BE2C (cell line): ENCODE measurements around the gene ZNF516.

Experiments
- DNase-seq: peaks from one replicate; pipeline ENCODE4 v3.0.0-alpha.2; 2020
- H3K27me3 ChIP-seq: fragments of 250-450 bp; sonication (Bioruptor Pico); 2 replicates; pipeline ENCODE4 v1.5.1; 2020; ENCODE audit warnings: mild to moderate bottlenecking
- H3K36me3 ChIP-seq: fragments of 250-450 bp; sonication (Bioruptor Pico); 2 replicates; pipeline ENCODE4 v1.5.1; 2020; ENCODE audit warnings: mild to moderate bottlenecking
- H3K4me1 ChIP-seq: fragments of 250-450 bp; sonication (Bioruptor Pico); 2 replicates; pipeline ENCODE4 v1.5.1; 2020
- H3K4me3 ChIP-seq: 2 replicates; pipeline ENCODE4 v1.5.1; 2011; ENCODE audit warnings: low read depth, low read length
- H3K9me3 ChIP-seq: fragments of 250-450 bp; sonication (Bioruptor Pico); 2 replicates; pipeline ENCODE4 v1.5.1; 2020
- TF ChIP-seq, protein P1 (sequence below): IDR thresholded peaks from 2 replicates; pipeline ENCODE4 v1.5.1; 2012; ENCODE audit warnings: mild to moderate bottlenecking, low read depth, low read length

Gene ZNF516

DNA sequence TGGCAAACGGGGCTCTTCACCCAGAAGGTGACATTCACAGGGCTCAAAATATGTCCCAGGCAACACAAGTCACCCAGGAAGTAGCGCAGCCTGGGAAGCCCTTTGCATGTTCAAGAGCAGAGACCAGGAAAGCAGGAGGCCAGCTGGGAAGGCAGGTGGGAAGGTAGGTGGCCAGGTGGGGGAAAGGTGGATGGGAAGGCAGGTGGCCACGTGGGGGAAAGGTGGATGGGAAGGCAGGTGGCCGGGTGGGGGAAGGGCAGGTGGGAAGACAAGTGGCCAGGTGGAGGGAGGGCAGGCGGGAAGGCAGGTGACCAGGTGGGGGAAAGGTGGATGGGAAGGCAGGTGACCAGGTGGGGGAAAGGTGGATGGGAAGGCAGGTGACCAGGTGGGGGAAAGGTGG is 102.7 kb downstream of the ZNF516 start:
- Histone ChIP-seq H3K36me3 (no peaks in the 10 kb centered on the region), H3K4me3 (no peak overlapping the region), H3K9me3 (no peaks in the 10 kb centered on the region), H3K4me1 (no peaks in the 10 kb centered on the region), H3K27me3 (no peaks in the 10 kb centered on the region)
- DNase-seq: no peak
- TF ChIP-seq, protein P1, sequence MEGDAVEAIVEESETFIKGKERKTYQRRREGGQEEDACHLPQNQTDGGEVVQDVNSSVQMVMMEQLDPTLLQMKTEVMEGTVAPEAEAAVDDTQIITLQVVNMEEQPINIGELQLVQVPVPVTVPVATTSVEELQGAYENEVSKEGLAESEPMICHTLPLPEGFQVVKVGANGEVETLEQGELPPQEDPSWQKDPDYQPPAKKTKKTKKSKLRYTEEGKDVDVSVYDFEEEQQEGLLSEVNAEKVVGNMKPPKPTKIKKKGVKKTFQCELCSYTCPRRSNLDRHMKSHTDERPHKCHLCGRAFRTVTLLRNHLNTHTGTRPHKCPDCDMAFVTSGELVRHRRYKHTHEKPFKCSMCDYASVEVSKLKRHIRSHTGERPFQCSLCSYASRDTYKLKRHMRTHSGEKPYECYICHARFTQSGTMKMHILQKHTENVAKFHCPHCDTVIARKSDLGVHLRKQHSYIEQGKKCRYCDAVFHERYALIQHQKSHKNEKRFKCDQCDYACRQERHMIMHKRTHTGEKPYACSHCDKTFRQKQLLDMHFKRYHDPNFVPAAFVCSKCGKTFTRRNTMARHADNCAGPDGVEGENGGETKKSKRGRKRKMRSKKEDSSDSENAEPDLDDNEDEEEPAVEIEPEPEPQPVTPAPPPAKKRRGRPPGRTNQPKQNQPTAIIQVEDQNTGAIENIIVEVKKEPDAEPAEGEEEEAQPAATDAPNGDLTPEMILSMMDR: no peak

DNA sequence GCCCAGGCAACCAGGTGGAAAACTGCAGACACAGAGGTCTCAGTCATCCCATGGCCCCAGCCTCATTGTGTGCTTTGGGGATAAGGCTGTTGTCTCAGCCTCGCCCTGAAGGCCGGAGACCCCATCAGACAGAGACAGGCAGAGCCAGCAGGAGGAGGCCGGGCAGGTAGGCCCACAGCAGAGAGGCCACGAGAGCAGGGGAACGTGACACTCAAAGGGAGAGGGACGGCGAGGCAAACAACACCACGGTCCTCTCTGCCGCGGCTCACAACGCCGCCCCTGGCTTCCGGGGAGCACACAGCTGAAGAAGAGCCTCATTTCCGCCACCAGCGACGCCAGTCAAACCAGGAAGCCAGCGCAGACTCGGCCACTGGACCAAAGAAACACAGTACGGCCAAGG is 103.3 kb downstream of the ZNF516 start:
- H3K4me3 ChIP-seq: no peak overlapping the region
- TF ChIP-seq, protein P1: no peak
- DNase-seq: no peak
- no peaks in the 10 kb centered on the region for H3K4me1 ChIP-seq
- no peaks in the 10 kb centered on the region for H3K27me3 ChIP-seq
- no peaks in the 10 kb centered on the region for H3K36me3 ChIP-seq
- H3K9me3 ChIP-seq: no peaks in the 10 kb centered on the region

DNA sequence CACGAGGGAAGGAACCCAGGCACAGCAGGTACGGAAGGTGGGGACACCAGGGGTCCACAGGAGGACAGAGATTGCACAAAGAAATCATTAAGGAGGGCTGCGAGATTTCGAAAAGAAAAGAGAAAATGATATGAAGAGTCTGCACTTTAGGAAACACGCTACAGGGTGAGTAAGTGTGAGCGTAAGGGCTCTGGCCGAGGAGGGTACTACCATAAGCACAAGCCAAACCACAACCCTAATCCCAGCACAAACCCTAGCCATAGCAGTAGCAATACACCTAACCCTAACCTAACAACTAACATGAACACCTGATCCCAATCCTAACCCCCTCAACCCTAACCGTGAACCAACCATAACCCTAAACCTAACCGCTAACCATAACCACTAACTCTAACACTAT is 104.0 kb downstream of the ZNF516 start:
- TF ChIP-seq, protein P1: no peak
- no peaks in the 10 kb centered on the region for H3K4me1 ChIP-seq
- DNase-seq: no peak
- H3K4me3 ChIP-seq: no peak overlapping the region
- H3K9me3 ChIP-seq: no peaks in the 10 kb centered on the region
- no peaks in the 10 kb centered on the region for H3K27me3 ChIP-seq
- H3K36me3 ChIP-seq: no peaks in the 10 kb centered on the region

DNA sequence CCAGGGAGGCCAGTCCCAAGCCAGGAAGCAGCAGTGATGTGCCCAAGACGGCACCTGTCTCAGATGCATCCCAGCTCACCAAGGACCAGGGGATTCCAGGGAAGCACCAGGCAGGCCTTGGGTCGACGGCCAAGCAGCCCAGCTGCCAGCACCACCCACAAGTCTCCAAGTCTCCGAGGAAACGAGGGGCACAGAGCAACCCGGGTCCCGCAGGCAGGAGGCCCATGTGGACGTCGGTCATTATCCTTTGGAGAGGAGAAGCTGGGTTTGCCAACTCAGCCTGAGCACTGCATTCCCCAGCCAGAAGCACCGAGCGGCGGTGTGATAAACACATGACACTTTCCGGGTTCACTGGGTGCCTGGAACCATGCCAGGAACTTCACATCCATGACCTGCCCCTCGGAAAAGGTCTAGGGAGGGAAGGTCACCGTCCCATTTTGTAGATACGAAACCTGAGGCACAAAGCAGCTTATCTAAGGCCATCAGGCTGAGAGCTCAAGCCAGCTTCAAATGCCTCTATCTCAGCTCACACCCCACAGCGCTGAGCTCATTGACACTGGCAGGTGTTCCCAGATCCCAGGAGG is 104.5 kb downstream of the ZNF516 start:
- Histone ChIP-seq H3K36me3 (no peaks in the 10 kb centered on the region), H3K4me1 (no peaks in the 10 kb centered on the region), H3K27me3 (no peaks in the 10 kb centered on the region), H3K9me3 (no peaks in the 10 kb centered on the region), H3K4me3 (no peak overlapping the region)
- DNase-seq: no peak
- TF ChIP-seq, protein P1: no peak

DNA sequence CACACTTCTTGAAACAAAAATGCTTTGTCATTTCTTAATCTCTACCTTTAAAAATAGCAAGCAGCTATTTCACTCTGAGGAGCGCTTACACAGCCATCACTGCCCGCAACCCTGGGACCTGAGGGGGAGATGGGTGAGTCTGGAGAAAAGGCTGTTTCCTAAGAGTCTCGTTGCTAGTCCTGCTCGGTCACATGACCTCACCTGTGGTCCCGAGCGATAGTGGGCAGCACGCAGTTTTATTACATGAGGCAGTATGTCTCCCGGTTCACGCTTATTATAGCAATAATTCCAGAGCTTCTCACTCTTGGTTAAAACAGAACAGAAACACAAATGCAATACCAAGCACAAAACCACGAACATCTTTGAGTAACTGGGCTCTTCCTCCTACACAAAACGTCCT is 105.3 kb downstream of the ZNF516 start:
- no peak for DNase-seq
- H3K4me3 ChIP-seq: no peak overlapping the region

DNA sequence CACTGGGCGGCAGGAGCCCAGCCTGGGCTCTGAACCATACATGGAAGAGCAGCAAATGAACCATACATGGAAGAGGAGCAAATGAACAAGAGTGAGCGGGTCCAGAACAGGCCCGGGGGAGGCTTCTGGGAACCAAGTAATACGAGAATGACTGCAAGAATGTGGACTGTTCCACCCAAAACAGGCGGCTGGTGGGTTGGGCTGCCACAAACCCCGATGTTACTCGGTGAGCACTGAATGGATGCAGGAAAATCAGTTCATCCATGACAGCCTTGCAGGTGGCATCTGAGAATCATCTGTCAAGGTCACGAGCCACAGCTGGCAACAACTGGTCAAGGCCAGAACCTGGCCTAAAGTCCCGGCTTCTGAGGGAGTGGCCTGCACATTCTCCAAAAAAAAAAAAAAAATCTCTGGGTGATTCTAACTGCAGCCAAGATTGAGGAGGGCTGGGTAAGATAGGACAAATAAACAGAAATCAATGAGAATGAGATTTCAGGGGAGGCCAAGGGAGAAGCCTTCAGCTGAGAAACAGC is 106.1 kb downstream of the ZNF516 start:
- H3K36me3 ChIP-seq: no peaks in the 10 kb centered on the region
- H3K4me1 ChIP-seq: no peaks in the 10 kb centered on the region
- TF ChIP-seq, protein P1: no peak
- DNase-seq: no peak
- H3K27me3 ChIP-seq: no peaks in the 10 kb centered on the region
- no peak overlapping the region for H3K4me3 ChIP-seq
- no peaks in the 10 kb centered on the region for H3K9me3 ChIP-seq

More for the DNA sequence above, 105.3 kb downstream of the ZNF516 start:
- Histone ChIP-seq H3K9me3 (no peaks in the 10 kb centered on the region), H3K36me3 (no peaks in the 10 kb centered on the region), H3K27me3 (no peaks in the 10 kb centered on the region), H3K4me1 (no peaks in the 10 kb centered on the region)
- TF ChIP-seq, protein P1: no peak
